ENCODE data around the gene EIF2AK3.

GRCh38 chr2:88556026-88556425 is 71.2 kb downstream of the EIF2AK3 start:
- TF ChIP-seq, protein P1, sequence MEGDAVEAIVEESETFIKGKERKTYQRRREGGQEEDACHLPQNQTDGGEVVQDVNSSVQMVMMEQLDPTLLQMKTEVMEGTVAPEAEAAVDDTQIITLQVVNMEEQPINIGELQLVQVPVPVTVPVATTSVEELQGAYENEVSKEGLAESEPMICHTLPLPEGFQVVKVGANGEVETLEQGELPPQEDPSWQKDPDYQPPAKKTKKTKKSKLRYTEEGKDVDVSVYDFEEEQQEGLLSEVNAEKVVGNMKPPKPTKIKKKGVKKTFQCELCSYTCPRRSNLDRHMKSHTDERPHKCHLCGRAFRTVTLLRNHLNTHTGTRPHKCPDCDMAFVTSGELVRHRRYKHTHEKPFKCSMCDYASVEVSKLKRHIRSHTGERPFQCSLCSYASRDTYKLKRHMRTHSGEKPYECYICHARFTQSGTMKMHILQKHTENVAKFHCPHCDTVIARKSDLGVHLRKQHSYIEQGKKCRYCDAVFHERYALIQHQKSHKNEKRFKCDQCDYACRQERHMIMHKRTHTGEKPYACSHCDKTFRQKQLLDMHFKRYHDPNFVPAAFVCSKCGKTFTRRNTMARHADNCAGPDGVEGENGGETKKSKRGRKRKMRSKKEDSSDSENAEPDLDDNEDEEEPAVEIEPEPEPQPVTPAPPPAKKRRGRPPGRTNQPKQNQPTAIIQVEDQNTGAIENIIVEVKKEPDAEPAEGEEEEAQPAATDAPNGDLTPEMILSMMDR (IDR thresholded peaks at IDR 0.05) = no peak
- TF ChIP-seq ZFX (IDR thresholded peaks at IDR 0.05; ENCODE audit: borderline replicate concordance) = no peak
